Jurkat, Clone E6-1 (cell line): ENCODE data around the gene HTT.

ENCODE experiments used
- DNase-seq: peaks from one replicate; pipeline ENCODE4 v3.0.0-alpha.2; 2011; ENCODE audit warnings: low read depth, low spot score
- H3K4me3 ChIP-seq: 2 replicates; pipeline ENCODE4 v1.5.1; 2011; ENCODE audit warnings: mild to moderate bottlenecking, low read length, control low read depth, moderate library complexity

HTT gene

DNA sequence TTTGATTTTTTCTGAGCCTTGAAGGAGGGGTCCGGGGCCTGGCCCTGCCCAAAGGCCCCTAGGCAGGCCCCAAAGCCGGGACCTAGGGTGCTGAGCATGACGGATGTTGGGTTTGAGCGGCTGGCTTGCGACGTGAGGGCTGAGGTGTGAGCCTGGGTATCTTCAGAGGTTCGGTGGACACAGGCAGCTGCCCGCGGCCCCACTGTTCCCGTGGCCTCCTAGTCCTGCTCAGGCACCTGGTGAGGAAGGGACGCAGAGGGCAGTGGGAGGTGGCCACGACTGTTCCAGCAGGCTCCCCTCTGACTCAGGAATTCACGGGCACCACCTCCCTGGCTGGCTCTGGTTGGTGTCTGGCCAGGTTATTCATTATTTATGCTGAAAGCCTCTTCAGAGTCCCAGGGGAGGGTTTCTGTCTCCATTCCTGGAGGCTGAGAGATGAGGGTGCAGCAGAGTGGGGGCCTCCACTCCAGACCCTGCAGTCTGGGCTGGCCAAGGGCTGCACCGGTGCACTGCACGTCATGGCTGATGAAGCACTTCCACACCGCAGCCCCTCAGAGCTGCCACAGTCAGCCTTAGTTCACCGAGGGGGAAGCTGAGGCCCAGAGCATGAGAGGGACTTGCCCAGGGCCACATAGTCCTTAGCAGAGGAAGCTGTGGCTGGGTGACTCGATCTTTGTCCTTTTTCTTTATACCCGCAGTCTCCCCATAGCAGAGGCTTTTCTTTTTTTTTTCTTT lies 176.6 kb downstream of the HTT start:
- DNase-seq = no peak
- H3K4me3 ChIP-seq = no peak overlapping the region

DNA sequence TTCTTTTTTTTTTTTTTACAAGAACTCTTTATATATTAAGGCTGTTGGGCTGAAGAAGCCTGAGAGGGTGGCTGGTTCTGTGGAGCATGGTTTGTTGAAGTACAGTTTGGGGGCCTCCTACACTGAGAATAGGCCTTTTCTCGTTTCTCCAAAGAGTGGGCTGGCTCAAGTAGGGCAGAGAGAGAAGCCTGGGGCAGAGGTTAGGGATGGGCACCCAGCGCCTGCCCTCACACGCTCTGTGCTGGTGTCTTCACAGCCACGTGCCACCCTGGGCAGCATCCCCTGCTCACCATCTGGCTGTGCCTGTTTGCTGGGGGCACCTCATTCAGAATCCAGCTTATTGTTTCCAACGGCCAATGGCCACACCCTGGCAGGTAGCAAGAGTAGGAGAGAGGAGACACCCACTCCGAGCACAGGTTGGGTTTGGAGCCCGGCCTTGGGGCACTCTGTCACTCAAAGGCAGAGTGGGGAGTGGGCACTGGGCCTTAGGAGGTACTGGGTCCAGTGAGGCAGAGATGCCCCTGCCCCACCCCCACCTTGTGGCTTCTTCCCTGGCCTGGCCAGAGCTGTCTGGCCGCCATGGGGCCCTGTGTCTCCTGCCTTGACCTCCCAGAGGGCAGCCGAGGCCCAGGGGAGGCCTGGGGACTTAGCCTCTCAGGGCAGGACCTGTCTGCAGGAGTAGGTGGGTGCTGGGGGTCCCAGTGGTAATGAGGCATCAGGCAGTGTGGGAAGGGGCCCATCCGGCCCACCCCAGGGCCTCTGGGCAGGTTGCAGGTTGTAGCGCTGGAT lies 177.4 kb downstream of the HTT start:
- H3K4me3 ChIP-seq = no peak overlapping the region
- DNase-seq = no peak

DNA sequence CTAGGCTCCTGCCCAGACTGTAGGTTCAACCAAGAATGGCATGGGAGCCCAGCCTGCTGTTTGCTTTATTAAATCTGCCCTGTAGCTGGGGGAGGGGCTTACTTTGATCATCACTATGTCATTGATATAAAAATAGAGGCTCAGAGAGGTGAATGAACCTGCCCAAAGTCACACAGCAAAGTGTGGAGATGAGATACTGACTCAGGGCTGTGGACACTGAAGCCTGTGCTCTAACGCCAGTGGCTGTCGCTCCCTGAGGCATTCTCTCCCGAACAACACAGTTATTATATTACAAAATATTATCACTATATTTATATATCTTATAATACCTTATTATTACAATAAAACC lies 178.0 kb downstream of the HTT start:
- DNase-seq = no peak
- H3K4me3 ChIP-seq = no peak overlapping the region

DNA sequence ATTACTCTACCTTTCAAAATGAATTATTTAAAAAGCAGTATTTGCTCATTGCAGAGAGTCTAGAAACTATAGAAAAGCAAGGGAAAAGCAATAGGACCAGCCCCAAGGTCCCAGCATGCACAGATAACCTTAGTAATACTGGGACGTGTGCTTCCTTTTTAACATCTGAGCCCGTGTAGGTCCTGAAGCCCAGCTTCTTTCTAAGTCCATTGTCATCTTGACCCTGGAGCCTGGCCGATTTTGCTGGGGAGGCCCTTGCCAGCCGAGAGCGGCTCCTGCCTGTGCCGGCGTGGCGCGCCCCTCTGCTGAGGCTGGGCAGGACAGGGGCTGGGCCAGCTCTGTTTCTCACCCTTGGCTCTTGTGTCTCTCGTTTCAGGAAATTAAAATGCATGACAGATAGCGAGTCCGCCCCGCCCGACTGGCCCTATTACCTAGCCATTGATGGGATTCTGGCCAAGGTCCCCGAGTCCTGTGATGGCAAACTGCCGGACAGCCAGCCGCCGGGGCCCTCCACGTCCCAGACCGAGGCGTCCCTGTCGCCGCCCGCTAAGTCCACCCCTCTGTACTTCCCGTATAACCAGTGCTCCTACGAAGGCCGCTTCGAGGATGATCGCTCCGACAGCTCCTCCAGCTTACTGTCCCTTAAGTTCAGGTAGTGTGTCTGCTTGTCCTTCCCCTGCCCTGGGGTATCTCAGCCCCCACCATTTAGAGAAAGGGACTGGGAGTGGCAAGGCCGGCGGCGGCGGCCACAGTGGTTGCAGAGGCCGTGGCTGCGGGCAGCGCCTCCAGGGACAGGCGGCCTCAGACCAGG lies 178.6 kb downstream of the HTT start:
- DNase-seq = no peak
- no peak overlapping the region for H3K4me3 ChIP-seq

DNA sequence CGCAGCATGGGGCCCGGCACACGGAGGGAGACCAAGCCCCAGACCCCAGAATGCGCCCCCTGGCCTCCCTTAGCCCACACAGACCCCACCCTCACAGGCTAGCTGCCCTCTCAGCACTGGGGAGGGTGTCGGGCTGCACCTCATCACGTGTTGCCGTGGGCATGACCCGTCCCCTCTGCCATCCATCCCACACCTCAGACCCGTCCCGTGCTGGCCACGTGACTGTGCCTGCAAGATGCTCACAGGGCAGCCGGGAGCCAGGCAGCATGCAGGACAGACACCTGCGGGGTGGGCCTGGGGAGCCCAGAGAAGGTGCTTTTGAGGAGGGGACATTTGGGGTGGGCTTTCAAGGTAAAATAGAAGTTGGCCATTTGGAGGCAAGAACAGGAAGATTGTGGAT lies 179.3 kb downstream of the HTT start:
- H3K4me3 ChIP-seq = no peak overlapping the region
- DNase-seq = no peak

DNA sequence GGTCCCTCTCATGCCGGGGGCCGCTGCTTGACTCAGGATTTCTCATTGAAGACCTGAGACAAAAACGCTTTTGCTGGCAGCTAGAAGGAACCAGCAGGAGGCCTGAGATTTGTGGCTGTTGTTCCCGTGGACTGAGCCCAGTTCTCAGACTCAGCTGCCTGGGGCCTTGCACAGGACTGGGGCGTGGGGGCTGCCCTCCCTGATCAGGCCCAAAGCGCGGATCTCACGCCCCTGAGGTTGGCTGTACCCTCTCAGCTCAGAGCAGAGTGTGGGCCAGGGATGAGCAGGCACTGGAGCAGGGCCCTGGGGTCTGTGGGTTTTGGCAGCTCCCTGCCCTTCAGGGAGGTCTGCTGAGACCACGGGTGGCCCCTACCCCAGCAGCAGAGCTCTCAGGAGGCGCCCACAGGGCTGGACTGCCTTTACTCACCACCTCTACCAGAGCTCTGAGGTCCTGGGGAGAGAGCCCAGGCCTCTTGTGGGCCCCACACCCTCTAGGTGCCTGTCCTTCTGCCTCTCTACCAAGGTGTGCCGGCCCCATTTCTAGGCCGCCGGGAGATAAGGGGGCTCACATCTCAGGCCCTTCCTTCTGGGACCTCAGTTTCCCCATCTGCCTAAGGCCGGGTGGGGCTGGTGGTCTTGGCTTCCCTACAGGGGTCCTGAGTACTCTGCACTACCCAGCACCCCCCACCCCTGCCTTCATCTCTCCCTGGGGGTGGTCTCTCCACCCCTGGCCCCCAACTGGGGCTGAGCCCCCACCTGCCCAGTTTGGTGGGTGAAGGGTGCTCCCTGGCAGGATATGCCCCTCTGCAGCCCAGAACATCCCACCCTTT lies 180.0 kb downstream of the HTT start:
- H3K4me3 ChIP-seq = no peak overlapping the region
- no peak for DNase-seq

DNA sequence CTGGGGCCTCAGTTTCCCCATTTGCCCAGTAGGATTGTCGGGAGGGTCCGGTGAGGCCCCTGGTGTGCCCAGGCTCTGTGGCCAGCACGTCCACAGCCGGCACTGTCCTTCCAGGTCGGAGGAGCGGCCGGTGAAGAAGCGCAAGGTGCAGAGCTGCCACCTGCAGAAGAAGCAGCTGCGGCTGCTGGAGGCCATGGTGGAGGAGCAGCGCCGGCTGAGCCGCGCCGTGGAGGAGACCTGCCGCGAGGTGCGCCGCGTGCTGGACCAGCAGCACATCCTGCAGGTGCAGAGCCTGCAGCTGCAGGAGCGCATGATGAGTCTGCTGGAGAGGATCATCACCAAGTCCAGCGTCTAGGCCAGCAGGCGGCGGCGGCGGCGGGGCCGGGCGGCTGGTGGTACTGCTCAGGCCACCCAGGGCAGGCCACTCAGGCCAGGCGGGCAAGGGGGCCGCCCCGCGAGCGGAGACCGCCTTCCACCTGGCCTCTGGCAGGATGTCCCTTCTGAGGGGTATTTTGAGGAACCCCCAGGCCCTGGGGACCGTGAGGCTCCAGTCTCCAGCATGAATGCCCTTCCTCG lies 181.2 kb downstream of the HTT start:
- DNase-seq = no peak
- H3K4me3 ChIP-seq = no peak overlapping the region

DNA sequence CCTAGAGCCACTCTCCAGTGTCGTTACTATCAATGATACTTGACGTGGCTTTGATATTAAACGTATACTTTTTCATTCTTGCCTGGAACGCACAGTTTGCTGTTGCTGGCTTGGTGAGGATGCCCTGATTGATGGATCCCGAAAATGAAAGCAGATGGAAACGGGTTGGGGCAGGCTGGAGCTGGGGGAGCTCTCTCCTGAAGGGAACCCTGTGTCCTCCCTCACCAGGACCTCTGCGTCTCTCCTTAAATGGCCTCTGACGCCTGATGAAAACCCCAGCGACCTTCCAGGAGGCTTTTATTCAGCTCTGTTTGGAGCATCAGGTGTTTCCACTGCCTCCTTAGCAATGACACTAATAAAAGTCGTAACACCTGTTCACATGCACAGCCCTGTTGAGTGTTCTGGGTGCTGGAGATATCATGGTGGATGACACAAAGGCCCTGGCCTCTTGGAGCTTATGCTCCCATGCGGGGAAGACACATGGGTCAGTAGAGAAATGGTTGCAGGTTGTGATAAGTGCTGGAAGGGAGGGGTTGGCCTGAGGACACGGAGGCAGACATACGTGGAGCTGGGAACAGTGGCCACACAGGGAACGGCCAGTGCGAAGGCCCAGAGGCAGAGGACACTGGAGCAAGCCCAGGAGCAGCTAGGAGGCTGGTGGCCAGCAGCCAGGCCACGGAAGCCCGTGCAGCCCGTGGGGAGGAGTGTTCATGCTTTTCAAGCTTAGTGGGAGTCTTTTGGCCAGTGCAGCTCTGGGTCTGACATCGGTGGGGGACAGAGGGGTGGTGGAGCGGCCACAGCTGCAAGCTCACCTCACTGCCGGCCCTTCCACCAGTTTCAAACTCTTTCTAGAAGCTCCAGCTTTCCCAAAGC lies 182.0 kb downstream of the HTT start:
- DNase-seq = no peak
- H3K4me3 ChIP-seq = no peak overlapping the region

DNA sequence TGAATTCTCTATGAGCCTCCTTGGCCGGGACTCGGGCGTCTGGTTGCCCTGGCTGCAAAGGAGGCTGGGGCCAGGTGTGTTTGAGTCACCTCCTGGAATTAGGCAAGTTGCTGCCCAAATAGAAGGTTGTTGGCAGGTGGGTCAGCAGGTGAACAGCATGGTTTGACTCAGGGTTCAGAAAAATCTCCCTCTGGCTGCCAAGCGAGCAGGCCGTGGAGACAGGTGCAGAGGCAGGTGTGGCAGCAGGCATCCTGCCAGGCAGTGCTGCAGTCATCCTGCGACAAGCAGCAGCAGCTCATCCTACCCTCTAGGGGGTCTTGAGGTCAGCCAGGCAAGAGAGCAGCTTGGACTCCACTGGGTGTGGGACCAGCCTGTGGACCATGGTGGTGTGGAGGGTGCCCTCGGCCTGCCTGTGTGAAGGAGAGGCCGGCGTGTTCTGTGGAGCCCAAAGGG lies 182.6 kb downstream of the HTT start:
- DNase-seq = no peak
- no peak overlapping the region for H3K4me3 ChIP-seq

DNA sequence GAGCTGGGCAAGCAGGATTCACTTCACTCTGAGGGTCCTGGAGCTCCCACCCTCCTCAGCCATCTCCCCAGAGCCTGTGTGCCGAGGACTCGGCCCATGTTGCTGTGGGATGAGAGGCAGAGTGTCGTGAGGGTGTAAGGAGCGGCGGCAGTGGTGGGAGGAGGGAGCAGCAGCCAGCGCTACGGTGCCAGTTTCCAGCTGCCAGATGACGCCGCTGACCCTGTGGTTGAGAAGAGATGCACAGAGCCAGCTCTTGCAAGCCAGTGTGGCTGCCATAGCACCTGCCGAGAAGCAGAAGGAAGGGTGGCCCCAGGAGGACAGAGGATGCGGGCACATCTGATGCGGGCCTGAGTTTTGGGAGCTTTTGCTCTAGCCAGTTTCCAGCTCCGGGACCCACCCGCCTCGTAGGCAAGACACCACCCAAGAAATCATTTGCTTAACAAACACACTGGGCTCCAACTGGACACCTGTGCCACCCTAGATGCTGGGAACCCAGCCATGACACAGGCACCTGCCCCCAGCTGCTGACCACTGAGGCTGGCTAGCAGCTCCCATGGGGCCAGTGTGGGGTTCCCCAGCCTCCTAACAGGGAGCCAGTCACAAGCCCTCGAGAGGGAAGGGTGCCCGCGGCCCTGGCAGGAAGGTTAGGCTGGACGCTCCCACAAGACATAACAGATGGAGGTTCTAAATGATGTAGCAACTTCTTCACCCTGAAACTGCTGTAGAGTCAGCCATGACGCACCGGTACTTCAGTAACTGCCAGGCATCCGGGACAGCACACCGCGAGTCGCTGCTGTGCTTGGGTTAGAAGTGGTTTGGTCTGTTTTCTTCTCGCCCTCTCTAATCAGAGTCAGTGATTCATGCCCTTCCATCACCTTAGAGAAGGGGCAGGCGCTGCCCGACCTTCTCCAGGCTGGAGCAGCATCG lies 183.3 kb downstream of the HTT start:
- no peak for DNase-seq
- H3K4me3 ChIP-seq = no peak overlapping the region

DNA sequence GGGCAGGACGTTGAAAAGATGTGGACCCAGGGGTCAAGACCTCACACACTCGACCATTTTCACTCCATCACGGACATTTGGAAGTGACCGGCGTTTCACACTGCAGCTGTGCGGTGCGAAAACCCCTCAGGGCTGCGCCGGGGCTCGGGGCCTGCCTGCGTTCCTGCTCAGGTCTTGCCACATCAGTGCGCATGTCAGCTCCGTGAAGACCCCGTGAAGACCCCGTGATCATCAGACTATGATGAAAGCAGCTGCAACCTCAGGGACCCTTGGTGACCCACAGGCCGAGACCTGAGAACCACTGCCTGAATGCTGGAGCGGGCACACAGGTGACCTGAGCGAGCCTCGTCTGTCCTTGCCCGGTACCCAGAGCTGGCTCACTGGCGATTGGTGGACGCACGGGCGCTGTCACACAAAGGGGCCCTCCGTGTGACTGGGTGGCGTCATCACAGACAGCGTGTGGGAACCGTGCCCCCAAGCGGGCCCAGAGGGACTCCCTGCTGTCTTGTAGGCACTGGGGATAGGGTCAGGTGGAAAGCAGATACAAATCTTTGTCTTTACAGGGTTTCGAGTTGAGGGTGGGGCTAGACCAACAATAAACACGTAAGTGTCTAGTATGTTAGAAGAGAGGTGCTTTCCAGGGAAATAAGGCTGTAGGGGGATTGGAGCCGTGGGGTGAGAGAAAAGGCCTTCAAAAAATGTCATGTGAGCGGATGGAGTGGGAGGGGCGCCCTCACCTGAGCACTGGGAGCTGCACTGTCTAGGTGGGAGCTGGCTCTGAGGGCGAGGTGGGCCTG lies 187.1 kb downstream of the HTT start:
- no peak overlapping the region for H3K4me3 ChIP-seq
- no peak for DNase-seq

DNA sequence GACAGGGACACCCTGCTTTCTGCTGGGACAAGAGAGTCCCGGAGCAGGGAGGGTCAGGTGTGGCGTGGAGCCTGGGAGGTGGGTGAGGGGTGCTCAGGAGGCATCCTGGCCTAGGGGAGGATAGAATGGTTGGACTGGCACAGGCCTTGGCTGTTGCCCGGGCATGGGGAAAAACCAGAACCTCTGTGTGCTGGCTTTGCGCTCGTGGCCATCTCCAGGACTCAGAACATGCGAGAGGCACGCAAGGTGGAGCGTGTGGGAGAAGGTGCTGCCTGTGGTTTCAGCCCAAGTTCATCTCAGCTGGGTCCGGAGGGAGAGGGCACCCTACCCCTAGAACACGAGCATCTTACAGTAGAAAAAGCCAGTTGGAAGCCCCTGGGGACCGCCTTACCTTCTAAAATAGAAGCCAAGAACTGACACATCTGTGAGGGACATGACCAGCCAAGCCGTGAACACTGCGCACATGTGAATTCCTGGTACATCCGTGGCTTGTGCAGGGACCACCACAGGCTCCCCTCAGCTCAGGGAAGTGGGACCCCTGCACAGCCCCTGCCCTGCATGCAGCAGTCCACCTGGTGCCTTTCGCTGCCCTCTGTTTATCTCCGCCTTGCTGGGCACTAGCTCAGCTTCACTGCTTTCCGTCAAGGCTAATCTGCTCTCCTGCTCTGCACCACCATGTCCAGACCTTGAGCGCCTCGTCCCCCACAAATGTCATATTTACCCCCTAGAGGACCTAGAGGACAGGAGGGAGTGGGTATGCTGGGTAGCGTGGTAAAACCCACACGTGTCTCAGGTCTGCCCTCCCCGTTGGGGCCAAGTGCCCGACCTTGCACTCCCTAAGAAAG lies 187.9 kb downstream of the HTT start:
- H3K4me3 ChIP-seq = no peak overlapping the region
- DNase-seq = no peak

DNA sequence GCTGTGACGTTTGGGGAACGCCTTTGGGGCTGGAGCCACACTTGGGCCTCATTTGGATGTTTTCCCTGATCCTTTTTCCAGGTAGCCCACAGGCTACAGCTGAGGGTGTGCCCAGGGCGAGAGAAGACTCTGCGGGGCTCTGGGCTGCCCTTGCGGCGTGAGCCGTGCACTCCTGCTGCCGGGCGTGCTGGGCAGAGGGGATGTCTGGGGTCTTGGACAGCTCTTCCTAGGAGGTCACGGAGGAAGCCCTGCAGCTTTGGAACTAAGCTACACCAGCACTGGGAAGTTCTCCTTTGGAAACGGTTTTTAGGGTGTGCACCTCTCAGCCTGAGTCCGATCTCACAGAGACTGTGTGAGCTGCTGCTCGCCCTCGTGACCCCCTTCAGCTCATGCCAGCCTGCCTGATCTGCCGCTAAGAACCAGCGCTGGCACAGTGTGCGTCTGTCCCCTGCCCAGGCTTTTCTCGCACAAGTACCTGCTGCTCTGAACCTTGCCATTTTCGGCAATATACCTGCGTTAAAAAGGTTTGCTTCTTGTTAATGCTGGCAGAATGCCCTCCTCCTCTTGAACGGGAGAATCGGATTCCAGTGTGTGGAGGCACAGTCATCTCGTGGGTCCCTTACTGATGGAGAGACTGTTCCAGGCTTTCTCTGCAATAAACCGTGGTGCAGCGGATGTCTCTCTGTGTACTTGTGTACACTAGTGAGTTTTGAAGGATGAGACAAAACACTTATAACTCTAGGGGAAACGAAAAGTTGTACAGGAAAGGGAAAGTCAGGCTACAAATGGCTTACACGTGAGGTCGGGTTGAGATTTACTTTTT lies 188.8 kb downstream of the HTT start:
- no peak overlapping the region for H3K4me3 ChIP-seq
- no peak for DNase-seq

DNA sequence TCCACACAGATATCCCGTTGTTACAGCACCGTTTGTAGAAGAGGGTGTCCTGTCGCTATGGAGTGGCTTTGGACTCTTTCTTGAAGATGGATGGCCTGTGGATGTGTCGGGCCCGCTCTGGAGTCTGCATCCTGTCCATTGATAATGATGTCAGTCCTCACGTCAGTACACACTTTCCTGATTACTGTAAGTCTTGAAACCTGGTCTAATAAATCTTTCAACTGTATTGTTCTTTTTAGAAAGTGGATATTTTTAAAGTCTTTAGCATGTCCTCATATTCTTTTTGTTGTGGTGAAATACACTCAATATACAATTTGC lies 189.4 kb downstream of the HTT start:
- H3K4me3 ChIP-seq = no peak overlapping the region
- no peak for DNase-seq

DNA sequence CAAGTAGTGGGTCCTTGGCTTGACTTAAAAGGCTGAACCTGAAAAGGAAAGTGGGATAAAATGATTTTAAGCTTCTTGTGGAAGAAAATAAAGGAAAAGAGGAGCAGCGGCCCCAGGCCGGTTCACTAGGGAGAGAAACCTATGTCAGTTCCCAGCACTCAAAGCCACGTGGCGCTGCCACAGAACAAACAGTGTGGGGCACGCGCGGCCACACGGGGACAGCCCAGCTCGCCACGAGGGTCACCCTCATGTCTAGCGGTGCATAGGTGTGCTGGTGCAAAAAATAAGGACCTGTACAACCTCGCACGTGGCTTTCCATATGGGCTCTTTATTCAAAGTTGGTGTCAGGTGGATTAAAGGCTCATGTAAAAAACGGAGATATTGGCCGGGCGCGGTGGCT lies 191.6 kb downstream of the HTT start:
- H3K4me3 ChIP-seq = no peak overlapping the region
- DNase-seq = no peak
